Fibroblast of skin of abdomen (primary cell): ENCODE measurements around the gene OSBPL2.

ENCODE experiments used
- DNase-seq: peaks from one replicate; pipeline ENCODE4 v3.0.0-alpha.2; 2013

OSBPL2 gene

GRCh38 chr20:62314711-62315302 is 76.5 kb downstream of the OSBPL2 start:
- DNase-seq: no peak

DNA sequence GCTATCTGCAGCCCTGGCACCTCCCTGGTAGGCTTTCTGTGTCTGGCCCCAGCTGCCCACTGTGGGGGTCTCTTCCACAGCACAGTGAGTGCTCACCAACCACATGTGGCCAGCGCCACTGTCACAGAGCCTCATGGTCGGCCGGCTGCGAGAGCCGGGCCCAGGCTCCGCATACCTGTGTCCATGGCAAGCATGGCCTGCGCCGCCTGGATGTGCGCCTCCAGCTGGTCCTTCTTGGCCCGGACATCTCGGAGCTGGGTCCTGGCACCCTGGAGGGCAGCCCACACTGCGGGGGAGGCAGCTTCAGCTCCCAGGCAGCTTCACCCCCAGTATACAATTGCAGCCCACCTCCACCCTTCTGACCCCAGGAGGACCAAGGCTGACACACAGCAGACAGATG is 77.5 kb downstream of the OSBPL2 start:
- DNase-seq: no peak

DNA sequence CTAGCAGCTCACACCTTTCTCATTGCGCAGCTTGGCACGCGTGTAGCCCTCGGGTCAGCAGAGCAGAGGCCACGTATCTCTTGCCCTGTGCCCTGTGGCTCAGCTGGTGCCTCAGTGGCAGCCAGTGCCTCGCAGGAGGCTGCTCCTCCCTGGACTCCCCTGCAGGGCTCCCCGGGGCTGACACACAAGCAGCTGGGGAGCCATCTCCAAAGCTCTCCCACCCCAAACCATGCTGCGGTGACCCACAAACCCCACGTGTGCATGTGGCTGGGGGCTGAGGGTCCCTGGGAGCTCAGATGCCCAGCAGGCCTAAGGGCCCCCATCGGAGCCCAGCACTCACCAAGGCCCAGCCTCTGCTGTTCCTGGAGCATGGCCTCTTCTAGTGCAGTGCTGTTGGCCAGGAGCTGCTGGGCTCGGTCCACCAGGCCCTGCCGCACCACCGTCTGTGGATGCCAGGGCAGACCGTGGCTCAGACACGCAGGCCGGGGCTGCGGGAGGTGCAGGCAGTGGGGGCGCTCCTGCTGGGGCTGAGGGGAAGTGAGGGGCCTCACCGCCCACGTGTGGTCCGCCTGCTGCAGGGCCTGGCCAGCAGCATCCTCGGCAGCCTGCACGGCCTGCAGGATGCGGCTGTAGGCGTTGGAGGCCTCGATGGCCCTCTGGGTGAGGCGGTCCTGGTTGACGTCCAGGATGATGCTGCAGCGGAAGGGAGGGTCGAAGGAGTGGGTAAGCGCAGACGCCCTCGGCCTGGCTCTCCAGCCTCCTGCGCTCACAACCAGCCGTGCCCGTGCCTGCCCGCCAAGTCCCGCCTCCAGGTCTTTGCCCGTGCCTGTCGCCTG is 78.2 kb downstream of the OSBPL2 start:
- DNase-seq: no peak

DNA sequence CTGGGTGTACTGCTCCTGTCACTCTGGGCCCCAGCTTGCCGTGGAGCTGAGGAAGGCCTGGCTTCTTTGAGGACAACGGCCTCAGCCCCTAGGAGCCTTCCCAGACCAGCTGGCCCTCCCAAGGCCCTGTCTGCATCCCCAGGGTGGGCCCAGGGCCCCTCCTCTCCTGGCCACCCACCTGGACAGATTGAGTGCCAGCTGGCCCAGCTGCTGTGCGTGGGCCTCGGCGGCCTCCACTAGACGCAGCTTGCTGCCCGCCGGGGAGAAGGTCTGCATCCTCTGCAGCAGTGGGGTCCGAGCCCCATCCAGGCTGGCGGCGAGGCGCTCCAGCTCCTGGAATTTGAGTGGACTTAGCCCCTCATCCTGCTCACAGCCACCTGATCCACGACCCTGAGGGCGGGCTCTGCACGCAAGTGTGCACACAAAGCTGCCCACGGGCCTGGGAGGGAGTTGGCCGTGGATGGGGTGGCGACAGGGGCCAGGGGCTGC is 78.9 kb downstream of the OSBPL2 start:
- no peak for DNase-seq

DNA sequence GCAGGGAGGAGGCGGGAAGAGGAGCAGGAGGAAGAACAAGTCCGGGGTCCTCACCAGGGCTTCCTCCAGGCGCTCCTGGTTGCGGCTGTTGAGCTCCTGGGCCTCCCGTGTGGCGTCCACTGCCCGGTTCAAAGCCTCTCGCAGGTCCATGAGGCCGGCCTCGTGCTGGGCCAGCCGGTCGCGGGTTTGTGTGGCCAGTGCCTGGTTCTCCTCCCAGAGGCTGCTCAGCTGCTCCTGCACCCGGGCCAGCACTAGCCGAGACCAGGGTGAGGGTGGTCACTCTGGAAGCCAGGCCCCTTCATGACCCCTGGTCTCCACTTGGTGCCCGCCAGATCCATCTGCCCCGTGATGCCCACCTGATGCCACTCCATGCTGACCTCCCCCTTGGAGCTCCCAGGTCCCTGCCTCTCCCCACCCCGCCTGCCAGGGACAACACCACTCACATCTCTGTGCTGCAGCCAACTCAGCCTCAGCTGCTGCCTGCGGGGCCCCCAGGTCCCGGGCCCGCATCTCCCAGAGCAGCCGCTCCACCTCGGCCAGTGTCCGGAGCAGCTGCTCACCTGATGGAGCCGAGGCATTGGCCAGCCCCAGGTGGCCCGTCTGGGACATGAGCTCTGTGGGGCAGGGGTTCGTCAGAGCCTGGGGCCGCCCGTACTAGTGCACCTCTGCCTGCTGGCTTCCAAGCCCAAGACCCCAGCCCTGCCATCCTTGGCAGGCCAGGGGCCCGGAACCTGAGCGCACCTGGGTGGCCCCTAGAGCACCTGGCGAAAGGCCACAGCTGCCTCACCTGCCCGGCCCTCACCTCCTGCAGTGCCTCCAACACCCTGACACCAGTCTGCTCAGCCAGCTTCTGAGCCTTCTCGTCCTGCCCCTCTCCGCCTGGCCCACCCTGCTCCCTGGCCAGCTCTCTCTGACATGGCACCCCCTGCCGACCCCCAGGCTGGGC is 80.4 kb downstream of the OSBPL2 start:
- DNase-seq: no peak

DNA sequence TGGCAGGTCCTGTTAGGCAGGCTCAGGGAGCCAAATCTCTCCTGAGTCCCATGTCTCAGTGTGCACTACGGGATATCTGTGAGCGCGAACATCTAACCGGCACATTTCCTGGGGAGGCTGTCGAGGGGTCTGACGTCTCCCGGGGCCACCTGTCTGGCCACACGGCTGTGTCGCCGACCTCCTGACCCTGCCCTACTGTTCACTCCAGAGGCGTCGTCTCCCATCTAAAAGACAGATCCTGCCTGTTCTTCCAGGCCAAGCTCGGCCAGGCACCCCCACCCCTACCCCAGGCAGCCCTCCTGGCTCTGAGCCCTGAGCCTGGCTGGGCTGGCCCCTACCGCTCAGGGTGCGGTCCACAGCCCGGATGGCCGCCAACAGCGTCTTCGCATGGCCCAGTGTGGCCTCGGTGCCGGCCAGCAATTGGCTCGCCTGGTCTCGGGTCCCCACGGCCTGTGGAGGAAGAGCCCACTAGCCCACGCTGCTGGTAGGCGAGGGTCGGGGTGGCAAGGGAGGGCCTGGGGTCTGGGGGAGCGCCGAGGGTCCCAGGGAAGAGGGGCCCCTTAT is 81.1 kb downstream of the OSBPL2 start:
- no peak for DNase-seq

GRCh38 chr20:62320581-62321354 is 82.4 kb downstream of the OSBPL2 start:
- DNase-seq: no peak

GRCh38 chr20:62321521-62321948 is 83.2 kb downstream of the OSBPL2 start:
- no peak for DNase-seq

GRCh38 chr20:62321975-62322374 is 83.7 kb downstream of the OSBPL2 start:
- no peak for DNase-seq

- no peak for DNase-seq
Measured at GRCh38 chr20:62322492-62323041, 84.2 kb downstream of the OSBPL2 start.

GRCh38 chr20:62323146-62323979 is 85.0 kb downstream of the OSBPL2 start:
- no peak for DNase-seq

DNA sequence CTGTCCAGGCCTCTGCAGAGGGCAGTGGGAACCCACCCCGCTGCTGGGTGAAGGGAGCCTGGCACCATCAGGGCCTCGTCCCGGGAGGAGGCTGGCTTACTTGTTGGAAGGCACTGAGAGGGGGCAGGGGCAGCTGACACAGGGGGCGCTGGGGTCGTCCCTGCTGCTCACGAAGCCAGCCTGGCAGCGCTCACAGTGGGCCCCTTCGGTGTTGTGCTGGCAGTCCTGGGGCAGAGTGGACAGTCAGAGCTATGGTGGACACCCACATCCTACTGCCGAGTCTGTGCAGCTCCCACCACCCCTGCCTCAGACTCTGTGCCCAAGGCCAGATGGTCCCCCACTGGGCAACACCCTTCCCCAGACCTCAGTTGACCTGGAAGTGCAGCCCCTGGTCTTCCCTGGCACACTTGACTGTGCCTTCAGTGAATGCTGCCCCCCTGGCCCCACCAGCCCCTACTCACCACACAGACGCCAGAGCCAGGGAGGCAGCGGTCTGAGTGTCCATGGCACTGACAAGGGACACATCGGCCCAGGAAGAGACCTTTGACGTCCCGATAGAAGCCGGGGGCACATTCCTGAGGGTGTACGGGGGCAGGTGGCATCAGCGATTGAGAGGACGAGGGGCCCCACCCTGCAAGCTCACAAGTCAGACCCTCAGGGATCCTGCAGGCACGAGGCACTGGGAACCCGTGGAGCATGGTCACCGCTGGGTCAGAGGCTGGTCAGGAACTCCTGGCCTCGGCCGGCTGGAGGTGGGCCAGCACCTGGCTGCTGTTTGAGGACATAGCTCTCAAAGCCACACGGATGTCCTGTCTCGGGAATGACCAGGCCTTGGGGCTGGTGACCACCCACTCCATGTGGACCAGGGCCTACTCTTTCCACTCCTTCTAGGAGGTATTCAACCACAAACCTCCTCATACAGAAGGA is 85.9 kb downstream of the OSBPL2 start:
- DNase-seq: no peak

DNA sequence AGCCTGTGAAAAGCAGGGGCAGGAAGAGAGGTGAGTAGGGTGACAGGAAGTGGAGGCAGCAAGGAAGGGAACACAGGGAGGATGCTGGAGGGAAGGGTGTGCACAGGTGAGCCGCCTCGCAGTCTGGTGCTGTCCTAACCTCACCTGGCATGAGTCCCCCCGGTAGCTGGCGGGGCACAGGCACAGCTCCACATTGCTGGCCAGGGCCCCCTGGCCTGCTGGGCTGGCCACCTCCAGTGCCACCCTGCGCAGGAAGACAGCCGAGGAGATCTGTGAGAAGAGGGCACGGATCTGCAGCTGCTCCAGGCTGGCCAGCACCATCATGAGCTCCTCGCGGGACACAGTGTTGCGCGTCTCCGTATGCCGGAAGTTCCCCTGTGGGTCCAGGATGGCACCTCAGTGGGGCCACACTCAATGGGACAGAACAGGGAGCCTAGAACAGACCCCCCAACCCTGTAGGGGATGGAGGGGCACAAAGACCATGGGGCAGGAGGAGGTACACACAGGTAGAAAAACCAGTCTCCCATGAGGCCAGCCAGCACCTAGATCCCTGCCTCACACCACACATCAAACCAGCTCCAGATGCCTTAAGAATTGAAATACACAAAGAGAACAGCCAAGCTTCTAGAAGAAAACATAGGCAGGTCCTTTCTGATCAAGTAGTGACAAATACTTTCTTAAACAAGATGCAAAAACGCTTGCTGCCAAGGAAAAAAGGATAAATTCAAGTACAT is 87.0 kb downstream of the OSBPL2 start:
- no peak for DNase-seq

- no peak for DNase-seq
Measured at GRCh38 chr20:62326559-62326958, 88.2 kb downstream of the OSBPL2 start.

GRCh38 chr20:62326959-62327725 is 88.8 kb downstream of the OSBPL2 start:
- no peak for DNase-seq

GRCh38 chr20:62327726-62328495 is 89.6 kb downstream of the OSBPL2 start:
- no peak for DNase-seq
